ENCODE results near the gene PIM3.

DNA sequence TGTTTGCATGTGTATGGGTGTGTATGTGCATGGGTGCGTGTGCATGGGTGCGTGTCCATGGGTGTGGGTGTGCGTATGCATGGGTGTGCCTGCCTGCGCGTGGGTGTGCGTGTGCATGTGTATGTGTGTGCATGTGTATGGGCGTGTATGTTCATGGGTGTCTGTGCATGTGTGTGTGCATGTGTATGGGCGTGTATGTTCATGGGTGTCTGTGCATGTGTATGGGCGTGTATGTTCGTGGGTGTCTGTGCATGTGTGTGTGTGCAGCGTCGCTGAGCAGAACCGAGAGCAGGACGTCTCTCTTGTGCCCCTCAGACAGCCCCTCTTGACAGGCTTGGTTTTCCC lies 38.1 kb downstream of the PIM3 start:
- TF ChIP-seq, protein P1, sequence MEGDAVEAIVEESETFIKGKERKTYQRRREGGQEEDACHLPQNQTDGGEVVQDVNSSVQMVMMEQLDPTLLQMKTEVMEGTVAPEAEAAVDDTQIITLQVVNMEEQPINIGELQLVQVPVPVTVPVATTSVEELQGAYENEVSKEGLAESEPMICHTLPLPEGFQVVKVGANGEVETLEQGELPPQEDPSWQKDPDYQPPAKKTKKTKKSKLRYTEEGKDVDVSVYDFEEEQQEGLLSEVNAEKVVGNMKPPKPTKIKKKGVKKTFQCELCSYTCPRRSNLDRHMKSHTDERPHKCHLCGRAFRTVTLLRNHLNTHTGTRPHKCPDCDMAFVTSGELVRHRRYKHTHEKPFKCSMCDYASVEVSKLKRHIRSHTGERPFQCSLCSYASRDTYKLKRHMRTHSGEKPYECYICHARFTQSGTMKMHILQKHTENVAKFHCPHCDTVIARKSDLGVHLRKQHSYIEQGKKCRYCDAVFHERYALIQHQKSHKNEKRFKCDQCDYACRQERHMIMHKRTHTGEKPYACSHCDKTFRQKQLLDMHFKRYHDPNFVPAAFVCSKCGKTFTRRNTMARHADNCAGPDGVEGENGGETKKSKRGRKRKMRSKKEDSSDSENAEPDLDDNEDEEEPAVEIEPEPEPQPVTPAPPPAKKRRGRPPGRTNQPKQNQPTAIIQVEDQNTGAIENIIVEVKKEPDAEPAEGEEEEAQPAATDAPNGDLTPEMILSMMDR (IDR thresholded peaks at IDR 0.05) = no peak
- TF ChIP-seq POLR2AphosphoS5 (IDR thresholded peaks at IDR 0.05; ENCODE audit: low read depth, low read length) (no peak), SIN3A (IDR thresholded peaks at IDR 0.05; ENCODE audit: borderline replicate concordance, insufficient read depth, low read depth, low read length) (no peak)
- TF ChIP-seq, protein P2, sequence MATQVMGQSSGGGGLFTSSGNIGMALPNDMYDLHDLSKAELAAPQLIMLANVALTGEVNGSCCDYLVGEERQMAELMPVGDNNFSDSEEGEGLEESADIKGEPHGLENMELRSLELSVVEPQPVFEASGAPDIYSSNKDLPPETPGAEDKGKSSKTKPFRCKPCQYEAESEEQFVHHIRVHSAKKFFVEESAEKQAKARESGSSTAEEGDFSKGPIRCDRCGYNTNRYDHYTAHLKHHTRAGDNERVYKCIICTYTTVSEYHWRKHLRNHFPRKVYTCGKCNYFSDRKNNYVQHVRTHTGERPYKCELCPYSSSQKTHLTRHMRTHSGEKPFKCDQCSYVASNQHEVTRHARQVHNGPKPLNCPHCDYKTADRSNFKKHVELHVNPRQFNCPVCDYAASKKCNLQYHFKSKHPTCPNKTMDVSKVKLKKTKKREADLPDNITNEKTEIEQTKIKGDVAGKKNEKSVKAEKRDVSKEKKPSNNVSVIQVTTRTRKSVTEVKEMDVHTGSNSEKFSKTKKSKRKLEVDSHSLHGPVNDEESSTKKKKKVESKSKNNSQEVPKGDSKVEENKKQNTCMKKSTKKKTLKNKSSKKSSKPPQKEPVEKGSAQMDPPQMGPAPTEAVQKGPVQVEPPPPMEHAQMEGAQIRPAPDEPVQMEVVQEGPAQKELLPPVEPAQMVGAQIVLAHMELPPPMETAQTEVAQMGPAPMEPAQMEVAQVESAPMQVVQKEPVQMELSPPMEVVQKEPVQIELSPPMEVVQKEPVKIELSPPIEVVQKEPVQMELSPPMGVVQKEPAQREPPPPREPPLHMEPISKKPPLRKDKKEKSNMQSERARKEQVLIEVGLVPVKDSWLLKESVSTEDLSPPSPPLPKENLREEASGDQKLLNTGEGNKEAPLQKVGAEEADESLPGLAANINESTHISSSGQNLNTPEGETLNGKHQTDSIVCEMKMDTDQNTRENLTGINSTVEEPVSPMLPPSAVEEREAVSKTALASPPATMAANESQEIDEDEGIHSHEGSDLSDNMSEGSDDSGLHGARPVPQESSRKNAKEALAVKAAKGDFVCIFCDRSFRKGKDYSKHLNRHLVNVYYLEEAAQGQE (IDR thresholded peaks at IDR 0.05; ENCODE audit: insufficient read depth in 1 of 2, low read depth in 2 of 2, low read length in 1 of 2) = no peak
